Right cardiac atrium (tissue), 5 donors: Measurements from ENCODE around the gene QSOX2. TPM values are rescaled to one million over a fixed set of nuclear protein-coding genes. Genes with fewer than 3 reads are reported as not detected.

Experiments
- ATAC-seq, 2 donors: fragments of 200-7000 bp; cut with Tn5 transposase; one replicate each; pipeline versions ENCODE4 v1.8.0 to v1.9.1; 2020; ENCODE audit warnings: moderate library complexity in 2 of 2, mild to moderate bottlenecking in 1 of 2
- DNase-seq, 3 donors: peaks; one replicate each; pipeline ENCODE4 v3.0.0-alpha.2; 2020
- H3K27ac ChIP-seq: one replicate; pipeline ENCODE4 v1.5.1; 2013; ENCODE audit warnings: mild to moderate bottlenecking, low read length, control low read depth, moderate library complexity
- H3K27me3 ChIP-seq: one replicate; pipeline ENCODE4 v1.6.1; 2013; ENCODE audit not compliant: control insufficient read depth, insufficient read depth
- H3K4me1 ChIP-seq: one replicate; pipeline ENCODE4 v1.6.1; 2013; ENCODE audit warnings: low read length; ENCODE audit not compliant: control insufficient read depth, insufficient read depth
- H3K4me3 ChIP-seq: one replicate; pipeline ENCODE4 v1.5.1; 2013; ENCODE audit warnings: low read length, control low read depth
- H3K9me3 ChIP-seq: one replicate; pipeline ENCODE4 v1.6.1; 2013; ENCODE audit warnings: low read length; ENCODE audit not compliant: control insufficient read depth
- WGBS: extraction: QIAGEN DNeasy Blood & Tissue Kit; methylation state at CpG from one replicate; pipeline ENCODE4 v1.1.7; 2013; 5-methylcytosine and 5-hydroxymethylcytosine counted together
- intact Hi-C, 4 donors: fragments of 100-400 bp; cut with DNase I; formaldehyde crosslinking; loops; one replicate each; pipeline versions ENCODE4 v1.11.0 to v1.14.0; 2022 to 2023
- polyA plus RNA-seq: library from polyadenylated mRNA; stranded (reverse); fragments of 200-250 nt; gene quantifications from one replicate; pipeline ENCODE4 v1.2.3, GENCODE V29; 2013
- total RNA-seq, 4 donors: library from RNA; stranded (reverse); fragmentation: NEBNext Ultra II Directional; extraction: Animal tissue kit (Norgen Biotek cat#: 25700); gene quantifications; one replicate each; pipeline ENCODE4 v1.2.1, GENCODE V29; 2021
- donor health status: healthy with polysubstance abuse.
- donor health status: DM: no; HTN: yes; CAD: no.
- donor health status: DM: no; HTN: no; CAD: no.
- donor health status: DM: no; HTN: yes; CAD: no; lungs with severe emphysema.
- donor health status: DM: yes; HTN: yes; CAD: no.

Gene QSOX2
- total and polyA plus RNA-seq, 5 donors = 4.5 to 9.0 (median 6.8) TPM

DNA sequence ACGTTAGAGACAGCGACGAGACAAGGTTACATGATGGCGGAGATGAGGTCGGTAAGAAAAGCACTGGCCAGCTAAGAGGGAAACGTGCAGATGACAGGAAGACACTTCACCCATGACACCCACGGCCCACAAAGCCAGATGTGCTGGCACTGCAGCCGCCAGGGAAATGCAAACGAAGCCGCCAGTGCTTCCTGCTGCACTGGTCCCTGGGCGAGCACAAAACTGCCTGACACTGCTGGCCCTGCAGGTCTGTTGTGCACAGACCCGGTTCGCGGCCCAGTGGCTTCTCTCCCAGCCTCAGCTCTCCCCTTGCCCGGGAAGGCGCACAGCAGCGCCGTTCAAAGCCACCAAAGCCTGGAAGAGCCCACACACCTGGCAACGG lies 20.3 kb downstream of the QSOX2 start:
- Histone ChIP-seq H3K27ac (no peak overlapping the region), H3K27me3 (no peaks in the 10 kb centered on the region), H3K9me3 (no peaks in the 10 kb centered on the region), H3K4me3 (no peak overlapping the region), H3K4me1 (no peaks in the 10 kb centered on the region)
- no peak for ATAC-seq
- intact Hi-C loops = no loop called here
- 89% methylated on average over 19 of the region's 19 CpGs for WGBS
- peak in 2 of 3 donors; percentile 11 to 35 for DNase-seq

DNA sequence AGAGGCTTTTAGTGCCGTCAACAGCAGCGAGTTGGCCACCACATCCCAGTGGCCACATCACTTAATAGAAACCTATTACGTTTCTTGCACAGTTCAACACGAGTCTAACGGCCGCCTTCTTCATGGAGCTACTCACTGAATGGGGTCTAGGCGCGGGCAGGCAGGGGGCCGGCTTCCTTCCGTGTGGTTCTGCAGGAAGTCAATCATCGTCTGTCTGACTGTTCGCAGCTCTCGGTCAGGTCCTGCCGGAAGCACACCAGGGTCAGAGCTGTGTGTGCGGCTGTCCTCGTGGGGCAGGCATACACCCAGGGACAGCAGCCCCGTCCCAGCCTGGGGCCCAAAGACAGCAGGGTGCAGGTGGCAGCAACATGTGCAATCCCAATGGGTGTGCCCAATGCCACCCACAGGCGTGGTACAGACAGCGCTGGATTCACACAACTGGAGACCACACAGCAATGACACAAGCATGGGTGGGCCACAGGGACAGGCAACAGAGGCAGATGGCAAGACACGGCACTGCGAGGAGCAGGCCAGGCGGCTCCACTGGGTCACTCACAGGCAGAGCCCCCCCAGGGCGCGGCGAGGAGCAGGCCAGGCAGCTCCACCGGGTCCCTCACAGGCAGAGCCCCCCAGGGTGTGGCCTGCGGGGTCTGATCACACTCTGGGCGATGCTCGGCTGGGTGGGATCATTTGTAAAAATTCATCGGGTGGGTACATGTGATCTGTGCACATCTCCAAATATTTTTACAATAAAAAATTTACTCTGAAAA lies 21.6 kb downstream of the QSOX2 start:
- ATAC-seq = no peak

DNA sequence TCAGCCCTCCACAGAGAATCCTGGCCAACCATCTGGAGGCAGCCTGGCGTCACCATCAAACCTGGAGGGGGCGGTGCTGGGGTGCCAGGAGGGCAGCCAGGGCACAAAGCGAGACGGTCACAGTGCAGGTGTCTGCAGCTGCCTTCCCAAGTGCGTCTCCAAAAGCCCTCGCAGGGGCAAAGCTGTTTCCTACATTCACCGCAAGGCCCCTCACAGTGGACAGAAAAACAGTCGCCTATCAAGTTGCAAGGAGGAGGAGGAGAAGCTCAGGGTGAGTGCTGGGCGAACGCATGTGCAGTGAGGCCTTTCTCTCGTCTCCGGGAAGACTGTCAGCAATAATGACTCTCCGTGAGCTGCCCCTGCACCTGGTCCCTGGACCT lies 22.7 kb downstream of the QSOX2 start:
- 92% methylated on average over 13 of the region's 13 CpGs for WGBS
- ATAC-seq = no peak
- H3K9me3 ChIP-seq = no peaks in the 10 kb centered on the region
- no peak overlapping the region for H3K4me3 ChIP-seq
- intact Hi-C loops = no loop called here
- H3K27ac ChIP-seq = no peak overlapping the region
- H3K4me1 ChIP-seq = no peaks in the 10 kb centered on the region
- no peaks in the 10 kb centered on the region for H3K27me3 ChIP-seq
- peak in 1 of 3 donors; percentile 43 for DNase-seq

More for the DNA sequence above, 21.6 kb downstream of the QSOX2 start:
- H3K9me3 ChIP-seq = no peaks in the 10 kb centered on the region
- H3K4me3 ChIP-seq = no peak overlapping the region
- 92% methylated on average over 30 of the region's 30 CpGs for WGBS
- intact Hi-C loops = no loop called here
- no peak overlapping the region for H3K27ac ChIP-seq
- H3K4me1 ChIP-seq = no peaks in the 10 kb centered on the region
- DNase-seq = peak in 2 of 3 donors; percentile 30 to 34
- no peaks in the 10 kb centered on the region for H3K27me3 ChIP-seq

DNA sequence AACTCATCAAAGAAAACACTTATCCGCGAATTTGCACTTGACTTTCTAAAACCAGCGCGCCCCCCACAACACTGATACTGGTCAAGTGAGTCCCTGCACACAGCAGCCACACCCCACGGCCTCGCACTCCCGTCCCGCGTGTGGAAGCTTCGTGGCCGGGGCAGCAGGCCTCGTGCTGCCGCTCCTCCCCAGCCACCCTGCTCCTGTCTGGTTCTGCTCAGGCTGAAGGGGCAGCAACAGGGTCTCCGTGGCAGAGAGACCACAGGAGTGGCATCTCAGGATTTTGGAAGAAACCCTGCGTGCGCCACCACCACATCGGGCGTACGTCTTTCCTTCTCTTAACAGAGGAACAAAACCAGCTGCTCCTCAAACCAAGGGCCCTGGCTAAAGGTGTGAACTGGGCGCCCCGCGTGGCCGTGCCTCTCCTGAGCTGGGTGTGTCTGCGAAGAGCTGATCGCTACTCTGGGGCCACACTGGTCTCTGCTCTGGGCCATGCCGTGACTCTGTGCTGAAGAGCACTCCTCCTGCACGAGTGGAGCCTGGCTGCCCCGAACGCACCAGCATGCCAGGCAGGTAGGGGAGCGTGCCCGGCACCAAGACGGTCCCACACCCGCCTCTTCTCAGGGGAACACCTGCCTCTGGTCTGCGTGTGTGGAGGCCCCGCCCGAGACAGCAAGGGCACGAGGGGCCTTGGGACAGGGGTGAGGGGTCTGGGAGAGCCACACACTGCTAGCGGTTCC lies 23.3 kb downstream of the QSOX2 start:
- H3K27me3 ChIP-seq = no peaks in the 10 kb centered on the region
- DNase-seq (peak in 2 of 3 donors; percentile 14 to 46), ATAC-seq (no peak)
- no peak overlapping the region for H3K4me3 ChIP-seq
- no peak overlapping the region for H3K27ac ChIP-seq
- 96% methylated on average over 38 of the region's 38 CpGs for WGBS
- H3K9me3 ChIP-seq = no peaks in the 10 kb centered on the region
- intact Hi-C loops = no loop called here
- H3K4me1 ChIP-seq = no peaks in the 10 kb centered on the region

DNA sequence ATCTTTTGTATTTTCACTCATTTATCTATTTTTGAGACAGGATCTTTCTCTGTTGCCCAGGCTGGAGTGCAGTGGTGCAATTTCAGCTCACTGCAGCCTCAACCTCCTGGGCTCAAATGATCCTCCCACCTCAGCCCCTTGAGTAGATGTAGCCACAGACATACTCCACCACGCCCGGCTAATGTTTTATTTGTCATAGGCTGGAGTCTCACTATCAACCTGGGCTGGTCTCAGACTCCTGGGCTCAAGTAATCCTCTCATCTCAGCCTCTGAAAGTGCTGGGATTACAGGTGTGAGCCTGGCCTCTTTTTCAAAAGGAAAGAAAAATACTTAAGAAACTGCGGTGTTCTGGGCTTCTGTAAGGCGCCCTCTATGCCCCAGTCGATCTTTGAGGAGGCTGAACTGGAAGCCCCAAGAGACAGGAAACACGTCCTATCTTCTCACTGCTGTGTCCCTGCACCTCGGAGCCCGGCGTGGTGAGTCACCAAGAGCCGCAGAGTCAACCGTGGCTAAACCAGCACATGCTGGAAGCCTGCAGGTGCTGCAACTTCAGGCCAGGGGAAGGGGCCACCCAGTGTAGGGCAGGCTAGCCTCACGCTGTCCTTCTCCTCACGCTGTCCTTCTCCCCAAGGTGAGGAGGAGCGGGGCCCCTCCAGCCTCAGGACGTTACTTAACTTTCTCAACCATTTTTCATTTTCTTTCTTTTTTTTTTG lies 25.4 kb downstream of the QSOX2 start:
- ATAC-seq (no peak), DNase-seq (peak in 1 of 3 donors; percentile 7)
- WGBS = 83% methylated on average over 15 of the region's 15 CpGs
- no peaks in the 10 kb centered on the region for H3K27me3 ChIP-seq
- no peaks in the 10 kb centered on the region for H3K9me3 ChIP-seq
- intact Hi-C loops = no loop called here
- no peak overlapping the region for H3K4me3 ChIP-seq
- H3K4me1 ChIP-seq = no peaks in the 10 kb centered on the region
- H3K27ac ChIP-seq = no peak overlapping the region

DNA sequence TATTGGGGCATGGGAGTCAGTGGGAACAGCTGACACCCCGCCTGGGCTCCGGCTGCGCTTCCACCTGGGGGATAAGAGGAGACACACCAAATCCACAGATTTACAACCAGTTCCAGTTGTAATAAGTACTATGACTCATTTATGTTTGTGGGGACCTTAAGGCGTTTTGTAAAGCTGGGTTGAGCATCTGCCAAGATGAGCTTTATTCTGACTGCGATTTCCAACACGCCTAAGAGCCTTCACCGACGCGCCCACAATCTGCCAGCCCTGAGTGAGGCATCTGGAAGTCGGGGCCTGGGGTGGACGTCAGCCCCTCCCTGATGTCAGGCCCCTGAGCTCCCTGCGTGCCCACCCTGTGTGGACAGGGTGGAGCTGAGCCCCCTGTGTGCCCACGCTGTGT lies 26.3 kb downstream of the QSOX2 start:
- no peaks in the 10 kb centered on the region for H3K27me3 ChIP-seq
- ATAC-seq = no peak
- 92% methylated on average over 13 of the region's 13 CpGs for WGBS
- H3K4me1 ChIP-seq = no peaks in the 10 kb centered on the region
- H3K9me3 ChIP-seq = no peaks in the 10 kb centered on the region
- H3K27ac ChIP-seq = no peak overlapping the region
- no peak overlapping the region for H3K4me3 ChIP-seq
- DNase-seq = no peak
- intact Hi-C loops = no loop called here

DNA sequence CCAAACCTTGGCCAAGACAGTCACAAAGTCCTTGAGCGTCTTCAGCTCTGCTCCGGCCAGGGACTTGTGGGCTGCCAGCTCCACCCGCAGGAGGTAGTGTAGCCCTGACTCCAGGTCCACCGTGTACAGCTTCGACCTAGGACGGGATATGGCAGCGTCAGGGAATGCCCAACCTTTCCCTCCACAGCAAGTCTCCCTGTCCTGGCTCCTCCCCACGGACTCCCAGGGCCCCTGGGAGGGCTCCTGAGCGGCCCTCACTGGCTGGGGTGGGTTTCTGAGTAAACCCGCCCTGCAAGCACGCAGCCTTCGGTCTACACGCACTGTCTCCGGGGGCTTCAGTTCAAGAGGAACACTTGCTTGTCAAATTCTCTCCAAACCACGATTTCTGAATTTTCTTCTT lies 26.9 kb downstream of the QSOX2 start:
- Histone ChIP-seq H3K27ac (no peak overlapping the region), H3K4me1 (no peaks in the 10 kb centered on the region), H3K27me3 (no peaks in the 10 kb centered on the region), H3K9me3 (no peaks in the 10 kb centered on the region), H3K4me3 (no peak overlapping the region)
- WGBS = 88% methylated on average over 15 of the region's 15 CpGs
- DNase-seq = no peak
- no peak for ATAC-seq
- intact Hi-C loops = no loop called here

DNA sequence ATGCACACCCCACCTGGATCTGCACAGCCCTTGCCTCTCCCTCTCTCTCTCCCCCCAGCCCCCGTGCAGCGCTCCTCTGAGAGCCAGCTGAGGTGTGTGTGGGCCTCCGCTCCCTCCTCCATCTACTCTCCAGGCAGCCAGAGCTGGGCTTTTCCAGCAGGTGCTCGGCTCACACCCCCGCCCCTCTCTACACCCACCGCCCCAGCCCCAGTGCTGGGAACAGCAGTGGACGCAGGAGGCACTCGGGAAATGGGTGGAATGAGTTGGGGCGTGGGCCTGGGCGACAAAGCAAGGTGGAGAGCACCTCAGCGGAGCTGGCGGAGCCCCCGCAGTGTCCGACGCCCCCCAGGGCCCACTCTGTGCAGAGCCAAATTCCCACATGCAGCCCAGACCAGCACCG lies 27.3 kb downstream of the QSOX2 start:
- no peak overlapping the region for H3K4me3 ChIP-seq
- no peaks in the 10 kb centered on the region for H3K27me3 ChIP-seq
- DNase-seq (no peak), ATAC-seq (peak in 1 of 2 donors; percentile 12)
- H3K9me3 ChIP-seq = no peaks in the 10 kb centered on the region
- WGBS = 91% methylated on average over 16 of the region's 16 CpGs
- intact Hi-C loops = no loop called here
- H3K4me1 ChIP-seq = no peaks in the 10 kb centered on the region
- no peak overlapping the region for H3K27ac ChIP-seq

DNA sequence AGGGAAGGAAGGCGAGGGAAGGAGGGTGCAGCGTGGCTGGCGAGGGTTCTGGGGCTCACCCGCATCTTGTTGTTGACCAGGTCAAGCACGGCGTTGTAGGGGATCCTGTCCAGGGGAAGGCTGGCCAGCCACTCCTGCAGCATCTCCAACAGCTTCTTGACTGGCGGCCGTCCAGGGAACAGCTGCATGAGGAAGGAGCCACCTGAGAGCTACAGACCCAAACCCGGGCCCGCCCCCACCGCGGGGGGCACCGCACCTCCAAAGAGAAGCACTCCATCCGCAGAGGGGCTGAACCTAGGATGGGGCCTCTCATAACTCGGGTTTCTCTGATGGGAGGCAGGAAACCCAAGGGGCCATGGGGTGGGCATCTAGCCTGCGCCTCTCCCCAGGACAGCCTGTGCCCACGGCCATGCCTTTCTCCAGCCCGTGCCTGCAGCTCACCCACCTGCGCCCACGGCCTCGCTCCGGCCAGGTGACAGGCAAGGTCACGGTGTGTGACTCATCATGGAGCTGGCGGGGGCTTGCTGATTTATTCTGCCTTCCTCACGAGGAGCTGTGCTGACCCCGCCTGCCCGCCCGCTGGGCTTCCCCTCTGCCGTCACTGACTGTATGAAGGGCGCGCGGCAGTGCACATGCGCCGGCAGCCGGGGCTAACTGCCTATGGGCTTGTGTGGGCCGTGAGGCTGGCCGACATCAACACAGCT lies 28.9 kb downstream of the QSOX2 start:
- Histone ChIP-seq H3K27ac (no peak overlapping the region), H3K27me3 (no peaks in the 10 kb centered on the region), H3K9me3 (no peaks in the 10 kb centered on the region), H3K4me3 (no peak overlapping the region), H3K4me1 (no peaks in the 10 kb centered on the region)
- intact Hi-C loops = no loop called here
- DNase-seq = no peak
- ATAC-seq = no peak
- WGBS = 91% methylated on average over 37 of the region's 37 CpGs

DNA sequence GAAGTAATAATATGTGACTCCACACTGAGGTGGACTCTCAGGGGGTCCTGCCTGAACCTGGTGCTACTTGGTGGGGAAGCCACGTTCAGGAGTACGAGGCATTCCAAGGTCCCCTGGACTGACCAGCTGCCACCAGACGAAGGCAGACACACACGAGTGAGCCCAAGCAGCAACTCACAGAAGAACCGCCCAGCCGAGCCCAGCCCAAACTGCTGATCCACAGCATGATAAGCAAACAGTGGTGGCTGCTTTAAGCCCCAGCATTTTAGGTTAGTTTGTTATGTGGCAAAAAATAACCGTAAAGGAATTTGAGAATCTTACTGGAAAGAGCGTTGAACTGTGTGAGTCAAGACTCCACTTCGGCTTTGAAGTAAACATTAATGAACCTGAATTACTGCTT lies 31.9 kb downstream of the QSOX2 start:
- ATAC-seq (no peak), DNase-seq (no peak)
- Histone ChIP-seq H3K4me1 (no peaks in the 10 kb centered on the region), H3K9me3 (no peaks in the 10 kb centered on the region), H3K27ac (no peak overlapping the region), H3K27me3 (no peaks in the 10 kb centered on the region), H3K4me3 (no peak overlapping the region)
- WGBS = 91% methylated on average over 9 of the region's 9 CpGs
- intact Hi-C loops = no loop called here
